Heart right ventricle (tissue), 16 donors: ENCODE data around the gene DOC2B. TPM values are rescaled to one million over a fixed set of nuclear protein-coding genes. Genes with fewer than 3 reads are reported as not detected.
"Not testable (repeated sequence)": the region's sequence is repeated elsewhere in the genome, so short reads cannot be mapped to it uniquely, and the experiment has no call there.

Source experiments
- ATAC-seq, 8 donors: fragments of 200-7000 bp; cut with Tn5 transposase; one replicate each; pipeline ENCODE4 v1.9.1; 2020; ENCODE audit warnings: mild to moderate bottlenecking in 8 of 8, moderate library complexity in 8 of 8, moderate number of reproducible peaks in 1 of 8
- DNase-seq, 2 donors: peaks; one replicate each; pipeline ENCODE4 v3.0.0-alpha.2; 2020
- H3K27ac ChIP-seq, 10 donors: fragments of 200-600 bp; sonication (generic) in 2 of 10; one replicate each; pipeline versions ENCODE4 v1.5.0 to v1.8.0; 2020 to 2022; ENCODE audit warnings: mild to moderate bottlenecking in 3 of 10
- H3K27me3 ChIP-seq, 7 donors: fragments of 200-600 bp; one replicate each; pipeline ENCODE4 v1.8.0; 2021 to 2022; ENCODE audit warnings: mild to moderate bottlenecking in 2 of 7
- H3K36me3 ChIP-seq, 9 donors: fragments of 200-600 bp; sonication (generic) in 1 of 9; one replicate each; pipeline versions ENCODE4 v1.5.0 to v1.8.0; 2020 to 2022; ENCODE audit warnings: mild to moderate bottlenecking in 2 of 9
- H3K4me1 ChIP-seq, 9 donors: fragments of 200-600 bp; sonication (generic) in 1 of 9; one replicate each; pipeline versions ENCODE4 v1.5.0 to v1.8.0; 2020 to 2022; ENCODE audit warnings: mild to moderate bottlenecking in 4 of 9
- H3K4me3 ChIP-seq, 10 donors: fragments of 200-600 bp; sonication (generic) in 2 of 10; one replicate each; pipeline versions ENCODE4 v1.5.0 to v1.8.0; 2020 to 2022; ENCODE audit warnings: mild to moderate bottlenecking in 7 of 10, moderate library complexity in 2 of 10
- H3K9me3 ChIP-seq, 11 donors: fragments of 200-600 bp in 10 of 11; sonication (generic) in 2 of 11; one replicate each; pipeline versions ENCODE4 v1.5.0 to v1.8.0; 2013 to 2022; ENCODE audit warnings: mild to moderate bottlenecking in 2 of 11, control low read depth in 1 of 11, moderate library complexity in 1 of 11
- CTCF ChIP-seq, 9 donors: fragments of 200-600 bp; sonication (generic) in 2 of 9; IDR thresholded peaks; one replicate each; pipeline versions ENCODE4 v1.5.0 to v1.8.0; 2021 to 2022; ENCODE audit warnings: antibody characterized with exemption in 9 of 9, mild to moderate bottlenecking in 5 of 9, moderate library complexity in 1 of 9
- WGBS, 2 donors: extraction: QIAGEN DNeasy Blood & Tissue Kit; methylation state at CpG; one replicate each; pipeline ENCODE4 v1.1.7; 2013; ENCODE audit warnings: inconsistent platforms in 1 of 2; 5-methylcytosine and 5-hydroxymethylcytosine counted together
- intact Hi-C, 10 donors: fragments of 100-400 bp; cut with DNase I; formaldehyde crosslinking; loops; one replicate each; pipeline versions ENCODE4 v1.11.1 to v1.14.2; 2022
- polyA plus RNA-seq, 2 donors: library from polyadenylated mRNA; stranded (reverse); fragments of 200-250 nt; gene quantifications; one replicate each; pipeline ENCODE4 v1.2.3, GENCODE V29; 2013
- total RNA-seq, 10 donors: library from RNA; stranded (reverse); fragmentation: NEBNext Ultra II Directional in 3 of 10; extraction: Animal tissue kit (Norgen Biotek cat#: 25700) in 3 of 10; gene quantifications; one replicate each; pipeline versions ENCODE4 v1.2.1 to v1.2.4, GENCODE V29; 2021 to 2023
- donor health status: Arrhythmogenic right ventricular cardiomyopathy.
- donor health status: ischemic (EF 13 %, LVEDD 7.1; RV severe dilation, severe dysfunction).
- donor health status: healthy with polysubstance abuse.
- donor health status: DM: no; HTN: yes; CAD: no.
- donor health status: DM: no; HTN: no; CAD: no.
- donor health status: ischemic (EF 25% LVEDD 6.9; RV normal size, moderate dysfunction).
- donor health status: ischemic (EF 25% LVEDD 5.7; RV mildly dilated, moderate dysfunction).
- donor health status: healthy.
- donor health status: DM: yes; HTN: yes; CAD: no.
- donor health status: Ischemic cardiomyopathy.
- donor health status: ischemic (EF 35%, LVEDD 5.7; RV mildly dilated, moderate dysfunction).
- donor health status: nonischemic (EF 11% LVEDD 7.7; RV severe dilation, severe dysfunction).
- donor health status: DM: yes; HTN: yes; CAD: no.
- donor health status: PGD.
- donor health status: ischemic (EF 29% LVEDD 5.4; RV normal size, mild dysfunction).
- donor health status: nonischemic (EF 23%, LVEDD 6.1; RV moderate dilation, normal function).

DOC2B gene
- total and polyA plus RNA-seq, 12 donors: 2.5 to 13.0 (median 4.6) TPM

- TF ChIP-seq CTCF (IDR thresholded peaks at IDR 0.05): peak; percentile 35 to 64 (median 55)
- H3K36me3 ChIP-seq, H3K4me3 ChIP-seq, intact Hi-C loops, H3K27me3 ChIP-seq, H3K27ac ChIP-seq, H3K4me1 ChIP-seq, H3K9me3 ChIP-seq: not testable (repeated sequence)
- DNase-seq (peak; percentile 66 to 72), ATAC-seq (peak; percentile 66 to 96 (median 96))
- 0 to 4% methylated on average over 3 of the region's 4 CpGs for WGBS, 2 donors
These were observed 44.9 kb downstream of the DOC2B start for GRCh38 chr17:136531-136930.

- no CpG with 5 or more reads among the region's 1 CpG for WGBS, 2 donors
- H3K27ac ChIP-seq, H3K4me1 ChIP-seq, H3K4me3 ChIP-seq, H3K9me3 ChIP-seq, DNase-seq, H3K27me3 ChIP-seq, ATAC-seq, H3K36me3 ChIP-seq, intact Hi-C loops: not testable (repeated sequence)
These were observed 45.6 kb downstream of the DOC2B start for GRCh38 chr17:135895-136294.

- H3K4me1 ChIP-seq, intact Hi-C loops, ATAC-seq, H3K36me3 ChIP-seq, H3K27ac ChIP-seq, H3K9me3 ChIP-seq, H3K4me3 ChIP-seq, H3K27me3 ChIP-seq: not testable (repeated sequence)
- DNase-seq: peak in 1 of 2 donors; percentile 2
- 72 to 85% methylated on average over 6 of the region's 6 CpGs for WGBS, 2 donors
These were observed 46.4 kb downstream of the DOC2B start for GRCh38 chr17:135022-135421.

- DNase-seq, H3K9me3 ChIP-seq, H3K36me3 ChIP-seq, H3K27me3 ChIP-seq, H3K4me3 ChIP-seq, H3K4me1 ChIP-seq, intact Hi-C loops, H3K27ac ChIP-seq: not testable (repeated sequence)
- ATAC-seq: peak; percentile 31 to 92 (median 60)
- WGBS, 2 donors: 73 to 82% methylated on average over 10 to 11 of the region's 25 CpGs
- peak in 5 of 9 donors; percentile 5 to 33 (median 14) for TF ChIP-seq CTCF (IDR thresholded peaks at IDR 0.05)
These were observed 47.1 kb downstream of the DOC2B start for GRCh38 chr17:134332-134785.

GRCh38 chr17:133932-134331, 47.5 kb downstream of the DOC2B start:
- 91 to 100% methylated on average over 1 to 13 of the region's 40 CpGs for WGBS, 2 donors
- H3K4me1 ChIP-seq, H3K4me3 ChIP-seq, intact Hi-C loops, H3K27me3 ChIP-seq, H3K9me3 ChIP-seq, H3K27ac ChIP-seq, DNase-seq, H3K36me3 ChIP-seq: not testable (repeated sequence)
- peak in 6 of 8 donors; percentile 14 to 69 (median 24) for ATAC-seq

- H3K36me3 ChIP-seq, H3K4me1 ChIP-seq, H3K9me3 ChIP-seq, ATAC-seq, intact Hi-C loops, H3K4me3 ChIP-seq, H3K27ac ChIP-seq, H3K27me3 ChIP-seq: not testable (repeated sequence)
- TF ChIP-seq CTCF (IDR thresholded peaks at IDR 0.05): peak in 8 of 9 donors; percentile 11 to 77 (median 38)
- DNase-seq: peak in 1 of 2 donors; percentile 87
- 1% methylated on average over 8 to 19 of the region's 20 CpGs for WGBS, 2 donors
These were observed 63.0 kb downstream of the DOC2B start for GRCh38 chr17:118339-118917.

- not testable (repeated sequence) for ATAC-seq
- no CpG with 5 or more reads among the region's 5 CpGs for WGBS, 2 donors
These were observed 68.3 kb downstream of the DOC2B start for GRCh38 chr17:113111-113510.

More at GRCh38 chr17:113111-113510, 68.3 kb downstream of the DOC2B start:
- H3K27me3 ChIP-seq, H3K27ac ChIP-seq, DNase-seq, H3K9me3 ChIP-seq, intact Hi-C loops, H3K36me3 ChIP-seq, H3K4me1 ChIP-seq, H3K4me3 ChIP-seq: not testable (repeated sequence)
